ENCODE results near the gene LARGE1.

DNA sequence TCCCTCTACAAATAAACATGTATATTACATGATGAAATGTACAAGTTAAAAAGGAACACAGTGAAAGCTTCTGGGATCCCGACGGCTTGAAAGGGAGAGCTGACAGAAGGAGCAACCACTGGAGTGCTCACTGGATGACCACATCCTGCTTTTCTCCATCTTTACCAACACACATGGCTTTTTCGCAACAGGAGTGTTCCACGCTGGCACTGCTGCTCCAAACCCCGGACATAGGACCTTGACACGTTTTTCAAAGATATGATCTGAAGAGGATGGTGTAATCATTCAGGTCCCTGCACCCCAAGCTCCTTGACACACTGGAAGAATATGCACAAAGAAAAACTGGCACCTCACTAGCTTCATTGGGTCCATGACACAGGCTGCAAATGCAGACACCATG, 121.9 kb downstream of the LARGE1 start:
- TF ChIP-seq, protein P1, sequence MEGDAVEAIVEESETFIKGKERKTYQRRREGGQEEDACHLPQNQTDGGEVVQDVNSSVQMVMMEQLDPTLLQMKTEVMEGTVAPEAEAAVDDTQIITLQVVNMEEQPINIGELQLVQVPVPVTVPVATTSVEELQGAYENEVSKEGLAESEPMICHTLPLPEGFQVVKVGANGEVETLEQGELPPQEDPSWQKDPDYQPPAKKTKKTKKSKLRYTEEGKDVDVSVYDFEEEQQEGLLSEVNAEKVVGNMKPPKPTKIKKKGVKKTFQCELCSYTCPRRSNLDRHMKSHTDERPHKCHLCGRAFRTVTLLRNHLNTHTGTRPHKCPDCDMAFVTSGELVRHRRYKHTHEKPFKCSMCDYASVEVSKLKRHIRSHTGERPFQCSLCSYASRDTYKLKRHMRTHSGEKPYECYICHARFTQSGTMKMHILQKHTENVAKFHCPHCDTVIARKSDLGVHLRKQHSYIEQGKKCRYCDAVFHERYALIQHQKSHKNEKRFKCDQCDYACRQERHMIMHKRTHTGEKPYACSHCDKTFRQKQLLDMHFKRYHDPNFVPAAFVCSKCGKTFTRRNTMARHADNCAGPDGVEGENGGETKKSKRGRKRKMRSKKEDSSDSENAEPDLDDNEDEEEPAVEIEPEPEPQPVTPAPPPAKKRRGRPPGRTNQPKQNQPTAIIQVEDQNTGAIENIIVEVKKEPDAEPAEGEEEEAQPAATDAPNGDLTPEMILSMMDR (IDR thresholded peaks at IDR 0.05) = no peak
- no peak for TF ChIP-seq POLR2A (IDR thresholded peaks at IDR 0.05)

Measured in body of pancreas (tissue), 4 donors.